ENCODE data around the gene AFG3L2. TPM values are rescaled to one million over a fixed set of nuclear protein-coding genes. Genes with fewer than 3 reads are reported as not detected.

AFG3L2 gene
- total and polyA plus RNA-seq, 9 of the 15 experiments (the other 6 are each of a cell fraction or from before 2014, with no cell fraction given): 24.1 to 109 (median 84.0) TPM

GRCh38 chr18:12302391-12303147, 74.5 kb downstream of the AFG3L2 start (continued):
- TF ChIP-seq MGA (IDR thresholded peaks at IDR 0.05) (peak; percentile 92), HDAC2 (IDR thresholded peaks at IDR 0.05) (0 out of 2 replicates have a peak, but pooled peaks have one; percentile 40), SMARCA4 (IDR thresholded peaks at IDR 0.05) (peak; percentile 77), ZNF197 (CRISPR knock-in tag; IDR thresholded peaks at IDR 0.05; ENCODE audit: low read depth) (0 out of 2 replicates have a peak, but pooled peaks have one; percentile 76), FOSL1 (tag; conservative IDR thresholded peaks at IDR 0.05) (no peak), MLLT1 (IDR thresholded peaks at IDR 0.05) (peak in 1 of 2 experiments; percentile 25; a peak in 1 of 4 replicates), SMARCE1 (IDR thresholded peaks at IDR 0.05) (0 out of 2 replicates have a peak, but pooled peaks have one; percentile 18), NEUROD1 (IDR thresholded peaks at IDR 0.05; ENCODE audit: borderline replicate concordance, low read depth, low read length, partially characterized antibody) (peak; percentile 22), NFIC (IDR thresholded peaks at IDR 0.05) (peak; percentile 76), ZNF395 (CRISPR knock-in tag; IDR thresholded peaks at IDR 0.05) (peak; percentile 85), ASH1L (IDR thresholded peaks at IDR 0.05; ENCODE audit: borderline replicate concordance, low read depth, partially characterized antibody) (no peak), KLF16 (IDR thresholded peaks at IDR 0.05) (peak; percentile 82), RNF2 (IDR thresholded peaks at IDR 0.05) (peak; percentile 56; the same call in 1 of the 2 replicates), TRIM24 (IDR thresholded peaks at IDR 0.05) (peak; percentile 72 to 80; a peak in 3 of 4 replicates)
